Measurements from ENCODE around the gene RXRA. TPM values are rescaled to one million over a fixed set of nuclear protein-coding genes. Genes with fewer than 3 reads are reported as not detected.
A peak's percentile ranks its signal among the peaks of the same experiment; 100 is the strongest.

Gene RXRA
- total RNA-seq, 1 donor from 2014 or later: 30.3 TPM

DNA sequence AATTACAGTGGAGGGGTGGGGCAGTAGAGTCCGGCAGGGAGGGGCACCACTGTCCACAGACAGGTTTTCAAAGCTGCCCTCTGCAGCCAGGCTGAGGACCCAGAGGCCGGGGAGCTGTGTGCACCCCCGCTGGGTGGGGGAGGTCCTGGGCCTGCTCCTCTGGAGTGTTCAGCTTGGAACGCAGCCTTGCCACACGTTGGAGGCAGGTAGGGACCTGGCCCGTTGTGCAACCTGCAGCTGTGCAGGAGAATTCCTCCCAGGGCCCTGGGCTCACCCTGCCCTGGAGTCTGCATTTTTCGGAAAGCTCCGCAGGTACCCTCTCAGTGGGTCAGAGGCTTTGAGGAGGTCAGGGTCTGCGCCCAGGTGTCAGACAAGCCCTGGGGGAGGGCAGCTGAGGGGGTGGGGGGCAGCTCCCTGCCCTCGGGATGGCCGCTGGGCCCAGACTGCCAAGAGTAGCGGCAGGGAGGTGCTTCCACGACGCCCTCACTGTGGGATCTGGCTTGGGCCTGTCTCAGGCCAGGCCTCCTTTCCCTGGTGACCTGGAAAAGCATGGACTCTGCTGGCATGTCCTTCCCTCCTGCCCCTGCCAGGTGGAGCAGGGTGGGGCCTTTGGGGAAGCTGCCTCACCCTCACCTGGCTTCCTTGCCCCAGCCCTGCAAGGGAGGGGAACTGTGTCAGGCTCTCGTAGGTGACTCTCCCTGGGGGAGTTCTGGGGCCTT, 29.5 kb downstream of the RXRA start:
- DNase-seq: no peak

- DNase-seq: no peak
Observed at GRCh38 chr9:134356496-134357470, 30.5 kb downstream of the RXRA start.

DNA sequence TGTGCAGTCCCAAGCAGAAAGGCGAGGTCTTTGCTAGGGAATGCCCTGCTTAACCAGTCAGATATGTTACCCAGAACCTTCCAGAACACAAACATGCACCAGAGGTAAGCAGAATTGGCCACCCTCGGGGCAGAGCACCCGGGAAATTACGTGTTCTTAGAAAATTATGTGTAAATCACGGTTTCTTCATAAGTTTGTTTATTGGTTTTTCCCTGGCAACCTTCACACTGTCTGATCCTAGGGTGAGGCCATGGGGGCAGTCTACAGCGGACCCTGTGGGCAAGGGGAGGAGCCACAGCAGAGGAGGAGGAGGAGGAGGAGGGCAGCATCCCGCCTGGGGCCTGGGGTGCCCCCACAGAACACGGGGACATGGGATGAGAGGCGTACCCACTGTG, 31.4 kb downstream of the RXRA start:
- DNase-seq: no peak

DNA sequence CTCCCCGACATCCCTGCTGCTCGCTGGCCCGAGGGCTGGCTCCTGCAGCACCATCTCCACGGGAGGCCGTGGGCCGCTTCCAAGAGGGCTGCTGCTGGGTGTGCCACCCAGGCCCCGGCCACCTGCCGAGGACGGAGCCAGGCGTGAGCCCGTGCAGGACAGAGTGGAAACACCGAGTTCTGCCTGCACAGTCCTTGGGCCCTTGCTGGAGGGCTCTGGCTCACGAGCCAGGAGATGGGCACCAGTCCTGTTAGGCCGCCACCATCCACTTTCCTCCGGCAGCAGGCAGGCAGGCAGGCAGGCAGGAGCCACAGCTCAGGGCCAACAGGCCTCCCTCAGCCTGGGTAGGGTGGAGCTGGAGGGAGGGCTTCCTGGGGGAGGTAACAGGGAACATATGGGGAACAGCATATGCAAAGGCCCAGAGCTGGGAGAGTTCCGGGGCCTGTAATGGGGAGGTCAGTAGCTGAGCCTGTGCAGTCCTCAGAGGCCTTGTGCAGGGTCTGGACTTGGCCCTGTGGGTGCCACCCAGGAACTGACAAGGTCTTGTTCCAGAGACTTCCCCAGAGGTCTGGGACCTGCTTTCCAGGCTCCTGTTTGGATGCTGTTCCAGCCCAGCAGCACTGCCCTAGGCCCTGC, 31.9 kb downstream of the RXRA start:
- DNase-seq: no peak

DNA sequence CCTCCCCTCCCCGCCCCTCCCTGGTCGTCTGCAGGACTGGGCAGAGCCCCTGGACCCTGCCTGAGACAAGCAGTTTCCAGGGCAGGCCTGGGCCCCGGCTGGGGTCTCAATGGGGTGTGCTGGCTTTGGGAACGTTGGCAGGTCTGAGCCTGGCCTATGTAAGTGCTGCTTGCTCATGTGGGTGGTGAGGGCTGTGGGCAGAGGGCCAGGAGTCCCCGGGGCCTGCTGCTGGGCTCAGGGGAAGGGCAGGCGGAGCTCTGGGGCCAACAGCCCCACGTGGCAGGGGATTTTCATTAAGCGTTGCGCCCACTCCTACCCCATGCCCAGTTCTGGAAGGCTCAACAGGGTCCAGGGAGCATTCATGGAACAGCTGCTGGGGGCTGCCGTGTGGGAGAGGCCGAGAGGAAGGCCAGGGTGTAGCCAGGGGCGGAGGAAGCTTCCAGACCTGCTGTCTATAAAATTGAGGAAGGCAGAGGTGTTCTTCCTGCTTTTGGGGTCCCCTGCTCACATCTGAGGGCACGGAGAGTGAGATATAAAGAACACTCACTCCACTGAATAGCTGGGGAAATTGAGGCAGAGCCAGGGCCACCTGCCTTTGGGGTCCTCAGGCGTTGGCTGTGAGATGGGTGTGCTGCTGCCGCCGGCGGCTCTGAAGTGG, 32.5 kb downstream of the RXRA start:
- DNase-seq: peak; percentile 57

DNA sequence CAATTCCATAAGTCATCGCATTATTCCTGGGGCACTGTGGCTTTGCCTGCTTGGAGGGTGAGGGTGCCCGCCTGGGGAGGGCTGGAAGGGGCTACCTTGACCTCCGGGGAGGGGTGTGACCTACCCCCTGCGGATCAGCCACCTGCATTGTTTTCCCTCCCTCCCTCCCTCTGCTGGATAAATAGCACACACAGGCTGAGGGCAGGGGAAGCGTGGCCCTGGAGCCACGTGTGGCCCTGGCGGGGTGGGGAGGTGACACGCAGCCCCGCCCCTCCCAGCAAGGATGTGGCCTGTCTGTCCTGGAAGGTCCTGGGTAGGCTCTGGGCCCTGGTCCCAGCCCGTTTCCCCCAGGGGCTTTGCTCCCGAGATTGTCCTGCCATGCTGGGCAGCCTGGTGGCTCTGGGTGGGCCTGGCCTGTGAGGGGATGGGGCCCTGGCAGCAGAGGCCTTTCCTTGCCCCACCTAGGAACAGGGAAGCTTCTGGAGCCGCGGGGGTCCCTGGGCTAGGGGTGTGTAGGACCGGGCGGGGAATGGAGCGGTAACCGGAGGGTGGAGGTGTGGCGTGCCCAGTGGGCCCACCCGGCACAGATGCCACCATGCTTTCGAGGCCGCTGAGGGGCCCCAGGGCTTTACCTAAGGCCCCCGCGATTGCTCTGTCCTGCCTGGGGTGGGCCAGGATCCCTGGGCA, 33.4 kb downstream of the RXRA start:
- DNase-seq: no peak

DNA sequence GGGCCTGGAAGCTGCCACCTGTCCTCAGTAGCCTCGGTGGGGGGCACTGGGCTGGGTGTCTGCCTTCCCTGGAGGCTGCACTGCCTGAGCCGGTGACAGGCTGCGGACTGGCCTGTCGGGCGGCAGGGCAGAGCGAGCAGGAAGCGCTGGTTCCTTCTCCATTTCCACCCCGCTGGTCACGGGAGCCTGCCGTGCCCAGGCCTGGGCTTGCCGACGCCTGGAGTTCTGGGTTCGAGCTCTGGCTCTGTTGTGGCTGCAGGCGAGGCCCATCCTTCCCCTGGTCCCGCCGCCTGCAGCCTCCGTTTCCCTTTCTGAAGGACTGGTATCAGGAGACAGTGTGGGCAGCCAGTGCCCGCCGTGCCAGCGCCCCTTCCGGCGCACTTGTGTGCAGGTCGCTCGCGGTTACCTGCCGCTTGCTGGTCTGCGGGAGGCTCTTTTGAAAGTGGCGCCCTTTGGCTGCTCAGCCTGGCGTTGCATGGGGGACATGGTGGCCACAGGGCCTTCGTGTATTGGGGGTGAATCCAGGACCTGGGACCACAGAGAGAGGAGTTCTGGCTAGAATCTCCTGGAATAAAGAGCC, 34.0 kb downstream of the RXRA start:
- DNase-seq: no peak

DNA sequence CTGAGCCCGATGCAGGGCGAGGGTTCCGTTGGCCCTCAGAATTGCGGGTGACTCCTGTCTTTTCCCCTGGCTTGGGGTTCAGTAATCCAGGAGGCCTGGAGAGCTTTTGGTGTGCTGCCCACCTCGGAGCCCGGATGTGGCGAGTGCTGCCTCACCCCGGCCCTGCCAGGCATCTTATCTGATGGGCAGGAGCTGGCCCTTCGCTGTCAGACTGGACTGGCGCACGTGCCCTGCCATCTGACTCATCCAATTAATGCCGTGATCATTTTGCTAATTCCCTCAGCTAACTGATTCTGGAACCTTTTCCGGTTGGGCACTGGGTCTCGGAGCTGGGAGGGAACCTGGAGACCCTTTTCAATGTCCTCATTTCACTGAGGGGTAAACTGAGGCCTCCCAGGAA, 34.6 kb downstream of the RXRA start:
- DNase-seq: no peak

DNA sequence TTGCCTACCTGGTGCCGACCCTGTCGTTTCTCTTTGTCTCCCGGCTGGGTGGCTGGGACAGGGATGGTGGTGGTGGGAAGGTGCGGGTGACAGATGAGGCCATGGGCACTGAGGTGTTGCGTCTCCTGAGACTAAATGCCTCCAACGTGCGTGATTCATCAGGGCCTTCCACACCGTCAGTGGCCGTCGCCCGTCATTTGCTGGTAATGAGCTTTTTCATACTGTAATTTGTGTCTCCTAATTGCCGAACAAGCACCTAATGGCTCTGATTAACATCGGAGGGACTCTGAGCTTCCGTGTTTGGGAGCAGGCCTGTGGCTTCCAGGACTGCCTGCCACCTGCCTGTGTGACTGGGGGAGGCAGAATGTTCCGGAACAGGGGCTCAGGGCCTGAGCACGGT, 35.2 kb downstream of the RXRA start:
- DNase-seq: no peak

- DNase-seq: no peak
Observed at GRCh38 chr9:134361843-134362414, 35.7 kb downstream of the RXRA start.

GRCh38 chr9:134363450-134363849, 37.2 kb downstream of the RXRA start:
- no peak for DNase-seq

GRCh38 chr9:134364391-134365114, 38.3 kb downstream of the RXRA start:
- no peak for DNase-seq

DNA sequence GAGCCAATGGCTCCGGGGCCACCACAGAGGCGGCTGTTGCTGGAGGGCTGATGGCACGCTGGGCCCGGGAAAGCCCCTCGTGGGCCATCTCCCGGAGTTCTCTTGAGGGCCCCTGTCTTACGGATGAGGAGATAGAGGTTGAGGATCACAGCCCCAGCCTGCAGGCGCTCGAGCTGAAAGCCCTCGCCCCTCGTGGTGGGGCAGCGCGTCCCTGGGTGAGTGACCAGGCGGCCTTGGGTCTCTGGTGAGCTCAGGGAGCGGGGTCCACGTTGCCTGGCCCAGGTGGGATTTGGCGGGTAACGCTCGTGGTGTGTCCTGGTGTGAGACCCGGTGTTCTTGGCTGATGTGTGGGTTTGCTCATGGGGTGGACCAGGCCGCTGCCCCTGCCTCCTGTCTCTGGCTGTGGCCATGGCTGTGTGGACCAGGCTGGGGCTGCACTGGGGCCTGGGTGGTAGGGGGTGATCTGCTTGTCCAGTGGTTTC, 38.9 kb downstream of the RXRA start:
- no peak for DNase-seq

DNA sequence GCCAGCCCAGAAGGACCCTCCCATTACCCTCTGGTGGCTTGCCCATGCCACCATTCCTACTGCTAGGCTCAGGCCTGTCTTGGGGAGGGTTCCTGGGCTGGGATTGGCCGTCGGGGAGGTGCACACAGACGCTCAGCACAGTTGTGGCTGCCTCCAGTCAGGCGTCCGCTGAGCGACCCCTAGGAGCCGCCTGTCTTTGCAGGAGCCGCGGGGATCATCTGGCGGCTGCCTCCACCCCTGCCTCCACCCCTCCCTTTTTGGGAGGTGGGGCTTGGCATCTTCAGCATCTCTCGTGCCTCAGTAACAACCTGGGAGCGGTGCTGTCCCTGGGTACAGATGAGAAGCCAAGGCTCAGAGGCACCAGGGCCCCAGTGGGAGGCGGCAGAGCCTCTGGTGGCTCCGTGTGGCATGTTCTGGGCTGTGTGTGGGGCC, 39.6 kb downstream of the RXRA start:
- DNase-seq: peak; percentile 89

- DNase-seq: peak; percentile 96
Observed at GRCh38 chr9:134366223-134367031, 40.2 kb downstream of the RXRA start.

DNA sequence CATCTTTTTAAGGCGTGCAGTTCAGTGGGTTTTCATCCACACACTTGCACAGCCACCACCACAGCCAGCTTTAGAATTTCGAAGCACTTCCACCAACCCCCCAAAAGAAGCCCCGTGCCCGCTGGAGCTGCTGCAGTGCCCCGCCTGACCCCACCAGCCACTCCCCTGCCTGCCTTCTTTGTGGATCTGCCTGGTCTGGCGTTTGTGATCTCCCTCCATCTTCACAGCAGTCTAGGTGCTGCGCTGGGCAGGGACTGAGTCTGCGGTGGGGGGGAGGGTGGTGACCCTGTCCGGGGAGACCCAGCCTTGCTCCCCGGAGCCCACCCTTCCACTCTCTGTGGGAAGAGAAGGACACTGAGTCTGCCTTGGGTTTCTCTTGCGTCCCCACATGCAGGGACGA, 40.8 kb downstream of the RXRA start:
- no peak for DNase-seq

GRCh38 chr9:134367791-134368490, 41.7 kb downstream of the RXRA start:
- DNase-seq: no peak

DNA sequence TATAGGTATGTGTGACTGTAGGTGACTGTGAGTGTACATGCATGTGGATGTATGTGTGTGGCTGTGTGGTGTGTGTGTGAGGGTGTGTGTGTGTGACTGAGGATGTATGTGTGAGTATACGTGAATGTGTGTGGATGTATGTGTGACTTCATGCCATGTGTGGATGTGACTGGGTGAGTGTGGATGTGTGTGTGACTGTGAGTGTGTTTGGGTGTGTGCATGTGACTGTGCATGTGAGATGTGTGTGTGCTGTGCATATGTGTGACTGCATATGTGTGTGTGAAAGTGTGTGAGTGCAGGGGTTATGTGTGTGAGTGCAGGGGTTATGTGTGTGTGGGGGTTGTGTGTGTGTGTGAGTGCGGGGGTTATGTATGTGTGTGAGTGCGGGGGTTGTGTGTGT, 42.3 kb downstream of the RXRA start:
- no peak for DNase-seq

All from tongue (tissue), 2 donors.